ENCODE measurements around the gene GCM1.

Gene GCM1

DNA sequence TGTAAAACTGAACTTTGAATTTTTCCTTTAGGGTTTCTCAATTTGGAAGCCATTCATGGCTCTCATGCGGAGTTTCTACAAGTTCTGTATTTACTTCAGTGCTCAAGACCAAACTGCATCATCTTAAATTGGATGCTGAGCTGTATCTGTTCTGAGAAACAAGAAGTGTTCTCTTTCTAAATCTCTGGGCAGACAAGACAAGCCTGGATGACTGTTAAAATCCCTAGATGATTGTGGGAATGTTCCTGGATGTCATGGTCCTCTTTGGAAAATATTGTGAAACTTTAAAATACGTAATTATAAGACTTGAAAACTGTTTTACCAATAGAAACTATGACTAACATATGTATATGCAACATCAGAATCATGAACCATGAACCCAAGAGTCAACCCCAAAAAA lies 6.2 kb upstream of the GCM1 start:
- no peaks in the 10 kb centered on the region for H3K36me3 ChIP-seq (ENCODE audit: insufficient read depth, low read length)
- H3K9ac ChIP-seq (ENCODE audit: low read depth, low read length, poor library complexity, severe bottlenecking), result no peak overlapping the region
- H3K27me3 ChIP-seq (ENCODE audit: insufficient read depth, low read length, poor library complexity, severe bottlenecking), result no peaks in the 10 kb centered on the region
- H3K4me3 ChIP-seq (ENCODE audit: low read length, poor library complexity, severe bottlenecking), result no peak overlapping the region
- H3K9me3 ChIP-seq (ENCODE audit: insufficient read depth, low read depth, low read length), result no peaks in the 10 kb centered on the region
- no peak for TF ChIP-seq EZH2phosphoT487 (IDR thresholded peaks at IDR 0.05; ENCODE audit: borderline replicate concordance)
- TF ChIP-seq, protein P1, sequence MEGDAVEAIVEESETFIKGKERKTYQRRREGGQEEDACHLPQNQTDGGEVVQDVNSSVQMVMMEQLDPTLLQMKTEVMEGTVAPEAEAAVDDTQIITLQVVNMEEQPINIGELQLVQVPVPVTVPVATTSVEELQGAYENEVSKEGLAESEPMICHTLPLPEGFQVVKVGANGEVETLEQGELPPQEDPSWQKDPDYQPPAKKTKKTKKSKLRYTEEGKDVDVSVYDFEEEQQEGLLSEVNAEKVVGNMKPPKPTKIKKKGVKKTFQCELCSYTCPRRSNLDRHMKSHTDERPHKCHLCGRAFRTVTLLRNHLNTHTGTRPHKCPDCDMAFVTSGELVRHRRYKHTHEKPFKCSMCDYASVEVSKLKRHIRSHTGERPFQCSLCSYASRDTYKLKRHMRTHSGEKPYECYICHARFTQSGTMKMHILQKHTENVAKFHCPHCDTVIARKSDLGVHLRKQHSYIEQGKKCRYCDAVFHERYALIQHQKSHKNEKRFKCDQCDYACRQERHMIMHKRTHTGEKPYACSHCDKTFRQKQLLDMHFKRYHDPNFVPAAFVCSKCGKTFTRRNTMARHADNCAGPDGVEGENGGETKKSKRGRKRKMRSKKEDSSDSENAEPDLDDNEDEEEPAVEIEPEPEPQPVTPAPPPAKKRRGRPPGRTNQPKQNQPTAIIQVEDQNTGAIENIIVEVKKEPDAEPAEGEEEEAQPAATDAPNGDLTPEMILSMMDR (conservative IDR thresholded peaks at IDR 0.05; ENCODE audit: low read length), result no peak
- H2AFZ ChIP-seq (ENCODE audit: low read length), result no peak overlapping the region
- H3K9me2 ChIP-seq (replicated peaks; ENCODE audit: low read depth, low read length), result no peaks in the 10 kb centered on the region
- no peaks in the 10 kb centered on the region for H3K4me1 ChIP-seq (ENCODE audit: insufficient read depth, low read length, poor library complexity, severe bottlenecking)
- H3F3A ChIP-seq (ENCODE audit: low read depth), result no peaks in the 10 kb centered on the region
- H3K4me2 ChIP-seq (ENCODE audit: low read depth, low read length, poor library complexity, severe bottlenecking), result no peak overlapping the region
- no peaks in the 10 kb centered on the region for H3K79me2 ChIP-seq (ENCODE audit: insufficient read depth, low read length)
- H4K20me1 ChIP-seq (ENCODE audit: insufficient read depth, low read length, poor library complexity, severe bottlenecking), result no peaks in the 10 kb centered on the region

DNA sequence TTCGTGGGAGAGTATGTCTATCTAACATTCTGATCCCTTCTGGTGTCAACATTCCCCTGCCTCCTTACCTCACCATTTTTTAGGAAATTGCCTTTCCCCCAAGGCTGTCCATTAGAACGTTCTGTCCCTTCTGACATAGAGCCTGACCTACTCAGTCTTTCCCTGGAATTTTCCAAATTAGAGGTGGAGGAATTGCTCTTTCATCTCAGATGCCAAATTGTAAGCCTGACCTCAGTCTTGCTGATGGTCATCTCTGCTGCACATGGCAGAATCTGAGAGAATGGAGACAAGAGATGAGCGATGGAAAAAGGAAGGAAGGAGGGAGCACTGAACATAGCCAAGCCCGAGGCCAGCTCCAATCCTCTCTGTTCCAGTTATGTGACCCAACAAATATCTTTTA lies 5.4 kb upstream of the GCM1 start:
- H4K20me1 ChIP-seq (ENCODE audit: insufficient read depth, low read length, poor library complexity, severe bottlenecking), result no peaks in the 10 kb centered on the region
- no peaks in the 10 kb centered on the region for H3F3A ChIP-seq (ENCODE audit: low read depth)
- no peaks in the 10 kb centered on the region for H3K79me2 ChIP-seq (ENCODE audit: insufficient read depth, low read length)
- H3K9me2 ChIP-seq (replicated peaks; ENCODE audit: low read depth, low read length), result no peaks in the 10 kb centered on the region
- H2AFZ ChIP-seq (ENCODE audit: low read length), result no peak overlapping the region
- no peaks in the 10 kb centered on the region for H3K4me1 ChIP-seq (ENCODE audit: insufficient read depth, low read length, poor library complexity, severe bottlenecking)
- H3K9me3 ChIP-seq (ENCODE audit: insufficient read depth, low read depth, low read length), result no peaks in the 10 kb centered on the region
- no peak overlapping the region for H3K9ac ChIP-seq (ENCODE audit: low read depth, low read length, poor library complexity, severe bottlenecking)
- TF ChIP-seq, protein P1 (conservative IDR thresholded peaks at IDR 0.05; ENCODE audit: low read length), result no peak
- TF ChIP-seq EZH2phosphoT487 (IDR thresholded peaks at IDR 0.05; ENCODE audit: borderline replicate concordance), result no peak
- H3K4me3 ChIP-seq (ENCODE audit: low read length, poor library complexity, severe bottlenecking), result no peak overlapping the region
- H3K36me3 ChIP-seq (ENCODE audit: insufficient read depth, low read length), result no peaks in the 10 kb centered on the region
- H3K4me2 ChIP-seq (ENCODE audit: low read depth, low read length, poor library complexity, severe bottlenecking), result no peak overlapping the region
- no peaks in the 10 kb centered on the region for H3K27me3 ChIP-seq (ENCODE audit: insufficient read depth, low read length, poor library complexity, severe bottlenecking)

DNA sequence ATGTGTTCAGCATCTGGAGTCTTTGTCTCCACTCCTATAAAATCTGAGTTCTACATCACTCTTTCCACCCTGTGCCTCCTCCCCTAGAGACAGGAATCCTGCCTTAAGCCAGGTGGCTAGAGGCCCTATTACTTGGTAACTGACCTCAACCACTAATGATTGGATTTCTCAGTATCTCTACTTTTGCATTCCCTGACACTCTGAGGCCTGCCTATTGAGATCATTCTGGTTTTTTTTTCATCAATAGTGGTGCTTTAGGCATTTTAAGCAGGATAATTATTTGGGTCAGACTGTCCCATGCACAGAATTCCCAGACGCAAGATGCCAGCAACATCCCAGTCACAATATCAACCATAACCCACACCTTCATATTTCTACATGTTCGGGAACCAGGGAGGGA lies 3.9 kb upstream of the GCM1 start:
- Histone ChIP-seq H3K9ac (ENCODE audit: low read depth, low read length, poor library complexity, severe bottlenecking) (no peak overlapping the region), H3F3A (ENCODE audit: low read depth) (no peaks in the 10 kb centered on the region), H2AFZ (ENCODE audit: low read length) (no peak overlapping the region), H3K36me3 (ENCODE audit: insufficient read depth, low read length) (no peaks in the 10 kb centered on the region), H3K9me3 (ENCODE audit: insufficient read depth, low read depth, low read length) (no peaks in the 10 kb centered on the region), H4K20me1 (ENCODE audit: insufficient read depth, low read length, poor library complexity, severe bottlenecking) (no peaks in the 10 kb centered on the region), H3K4me2 (ENCODE audit: low read depth, low read length, poor library complexity, severe bottlenecking) (no peak overlapping the region), H3K4me3 (ENCODE audit: low read length, poor library complexity, severe bottlenecking) (no peak overlapping the region), H3K9me2 (replicated peaks; ENCODE audit: low read depth, low read length) (no peaks in the 10 kb centered on the region), H3K4me1 (ENCODE audit: insufficient read depth, low read length, poor library complexity, severe bottlenecking) (no peaks in the 10 kb centered on the region), H3K27me3 (ENCODE audit: insufficient read depth, low read length, poor library complexity, severe bottlenecking) (no peaks in the 10 kb centered on the region), H3K79me2 (ENCODE audit: insufficient read depth, low read length) (no peaks in the 10 kb centered on the region)
- TF ChIP-seq, protein P1 (conservative IDR thresholded peaks at IDR 0.05; ENCODE audit: low read length), result no peak
- TF ChIP-seq EZH2phosphoT487 (IDR thresholded peaks at IDR 0.05; ENCODE audit: borderline replicate concordance), result no peak

All from Loucy (cell line).